Keratinocyte (primary cell): ENCODE measurements around the gene GLRX5. TPM values are rescaled to one million over a fixed set of nuclear protein-coding genes. Genes with fewer than 3 reads are reported as not detected.
A peak's percentile ranks its signal among the peaks of the same experiment; 100 is the strongest.

Experiments
- DNase-seq: peaks from one replicate; pipeline ENCODE4 v3.0.0-alpha.2; 2011; ENCODE audit warnings: low read depth, missing footprints, low spot score
- FAIRE-seq: peaks from 2 replicates; lab custom pipeline; 2011; peaks lifted over from hg19 to GRCh38; lab: Jason Lieb, UNC
- H2AFZ ChIP-seq: 2 replicates; pipeline ENCODE4 v1.6.0; 2012; ENCODE audit warnings: low read length, control low read depth, inconsistent platforms; ENCODE audit not compliant: control insufficient read depth
- H3K27ac ChIP-seq: 2 replicates; pipeline ENCODE4 v1.5.1; 2011; ENCODE audit warnings: low read length; ENCODE audit not compliant: control insufficient read depth, insufficient read depth
- H3K27me3 ChIP-seq: 3 replicates; pipeline ENCODE4 v1.6.0; 2011; ENCODE audit warnings: low read length; ENCODE audit not compliant: control insufficient read depth, insufficient read depth; ENCODE audit errors: extremely low read depth
- H3K36me3 ChIP-seq, 2 experiments: 2 replicates in 1 of 2; 3 replicates in 1 of 2; pipeline ENCODE4 v1.5.1; 2011; ENCODE audit warnings: low read length in 2 of 2, mild to moderate bottlenecking in 1 of 2; ENCODE audit not compliant: control insufficient read depth in 2 of 2, insufficient read depth in 2 of 2; ENCODE audit errors: extremely low read depth in 1 of 2
- H3K4me1 ChIP-seq: 3 replicates; pipeline ENCODE4 v1.5.1; 2011; ENCODE audit warnings: low read length; ENCODE audit not compliant: control insufficient read depth, insufficient read depth; ENCODE audit errors: extremely low read depth
- H3K4me2 ChIP-seq: 3 replicates; pipeline ENCODE4 v1.6.0; 2011; ENCODE audit warnings: low read depth, low read length; ENCODE audit not compliant: control insufficient read depth, insufficient read depth; ENCODE audit errors: extremely low read depth
- H3K4me3 ChIP-seq, 3 experiments: fragments of 200-600 bp in 1 of 3; sonication (generic) in 1 of 3; 2 replicates in 2 of 3; 3 replicates in 1 of 3; pipeline ENCODE4 v1.5.1; 2011 to 2016; ENCODE audit warnings: low read length in 3 of 3, mild to moderate bottlenecking in 3 of 3, control low read depth in 2 of 3, inconsistent platforms in 1 of 3, low read depth in 1 of 3, mixed read lengths in 1 of 3, mixed run types in 1 of 3, moderate library complexity in 1 of 3; ENCODE audit not compliant: control insufficient read depth in 2 of 3, insufficient read depth in 2 of 3; ENCODE audit errors: extremely low read depth in 1 of 3
- H3K79me2 ChIP-seq: 2 replicates; pipeline ENCODE4 v1.6.0; 2012; ENCODE audit warnings: low read length; ENCODE audit not compliant: control insufficient read depth, insufficient read depth
- H3K9ac ChIP-seq: 3 replicates; pipeline ENCODE4 v1.6.0; 2011; ENCODE audit warnings: low read length; ENCODE audit not compliant: control insufficient read depth, insufficient read depth; ENCODE audit errors: extremely low read depth
- H3K9me1 ChIP-seq: 3 replicates; pipeline ENCODE4 v1.6.0; 2011; ENCODE audit warnings: low read length; ENCODE audit not compliant: control insufficient read depth, insufficient read depth; ENCODE audit errors: extremely low read depth
- H3K9me3 ChIP-seq: 2 replicates; pipeline ENCODE4 v1.5.1; 2012; ENCODE audit warnings: low read depth, low read length; ENCODE audit not compliant: control insufficient read depth
- H4K20me1 ChIP-seq: 3 replicates; pipeline ENCODE4 v1.6.0; 2011; ENCODE audit warnings: low read length; ENCODE audit not compliant: control insufficient read depth, insufficient read depth; ENCODE audit errors: extremely low read depth
- CTCF ChIP-seq, 3 experiments: IDR thresholded peaks in 1 of 3; conservative IDR thresholded peaks in 1 of 3; optimal IDR thresholded peaks in 1 of 3; 2 replicates in 2 of 3; 3 replicates in 1 of 3; pipeline versions ENCODE3 to v1.5.1; 2011; ENCODE audit warnings: low read length in 3 of 3, mild to moderate bottlenecking in 3 of 3, moderate library complexity in 2 of 3, control low read depth in 1 of 3, inconsistent platforms in 1 of 3; ENCODE audit not compliant: insufficient read depth in 2 of 3; ENCODE audit errors: extremely low read depth in 1 of 3
- EZH2 ChIP-seq: IDR thresholded peaks from one replicate; pipeline ENCODE4 v1.6.1; 2012; ENCODE audit warnings: inconsistent platforms, mild to moderate bottlenecking, low read length, moderate library complexity
- dilution Hi-C: fragments of 300-500 bp; cut with MboI; formaldehyde crosslinking; loops from one replicate; pipeline ENCODE4 v1.7.0; 2020; ENCODE audit warnings: low sequenced_read_pairs; ENCODE audit not compliant: extremely low pct_ligation_motif_present
- polyA plus RNA-seq, 5 experiments: library from polyadenylated mRNA; depleted of rRNA in 3 of 5; stranded (reverse) in 3 of 5; stranded (forward) in 1 of 5; unstranded in 1 of 5; fragments of >200 nt; gene quantifications; 1 replicate in 1 of 5; 2 replicates in 3 of 5; 3 replicates in 1 of 5; pipeline versions ENCODE4 v1.2.1 to v1.2.3, GENCODE V29; 2011 to 2012; ENCODE audit warnings: missing spikeins in 2 of 5, low read depth in 1 of 5, low replicate concordance in 1 of 5

The GLRX5 gene
- polyA plus RNA-seq, 1 donor (not counting 4 experiments of a cell fraction or from before 2014, with no cell fraction given): 60.9 TPM

GRCh38 chr14:95518045-95518751 is 16.7 kb upstream of the GLRX5 start:
- no peak overlapping the region for H3K9ac ChIP-seq
- no peak for DNase-seq
- no peaks in the 10 kb centered on the region for H3K9me1 ChIP-seq
- dilution Hi-C loops: no loop called here
- no peaks in the 10 kb centered on the region for H3K79me2 ChIP-seq
- no peak overlapping the region for H3K4me3 ChIP-seq
- no peak for TF ChIP-seq EZH2
- no peak for TF ChIP-seq CTCF (optimal IDR thresholded peaks at IDR 0.05 in 1 of 3, IDR thresholded peaks at IDR 0.05 in 1 of 3, conservative IDR thresholded peaks at IDR 0.05 in 1 of 3; ENCODE audit: extremely low read depth in 1 of 3, insufficient read depth in 2 of 3, low read length in 3 of 3)
- H3K9me3 ChIP-seq: no peaks in the 10 kb centered on the region
- H4K20me1 ChIP-seq: peaks cover 3% of the 10 kb centered on the region
- H3K4me1 ChIP-seq: peaks cover 55% of the 10 kb centered on the region
- peak; percentile 41 for FAIRE-seq
- H3K4me2 ChIP-seq: peak overlapping the region; percentile 33
- no peaks in the 10 kb centered on the region for H3K27me3 ChIP-seq
- H3K36me3 ChIP-seq: no peaks in the 10 kb centered on the region
- H3K27ac ChIP-seq: no peak overlapping the region
- H2AFZ ChIP-seq: no peak overlapping the region

DNA sequence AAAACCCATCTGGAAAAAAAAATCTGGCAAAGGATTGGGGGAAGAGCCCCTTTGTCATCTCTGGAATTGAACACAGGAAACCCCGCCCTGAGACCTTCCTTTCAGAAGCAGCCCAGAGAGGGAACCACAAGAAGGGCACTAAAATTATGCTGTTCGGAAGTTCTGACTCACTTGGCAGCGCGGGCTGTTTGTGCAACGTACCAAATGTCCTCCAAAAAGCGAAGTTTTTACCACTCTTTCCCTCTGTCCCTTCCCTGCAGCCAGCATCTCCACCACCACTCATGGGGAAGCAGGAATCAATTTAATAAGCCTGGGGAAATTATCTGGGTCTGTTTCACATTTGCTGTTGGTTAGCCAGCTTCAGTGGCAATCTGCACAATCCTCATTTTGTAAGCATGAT is 15.2 kb upstream of the GLRX5 start:
- peaks cover 67% of the 10 kb centered on the region for H3K4me1 ChIP-seq
- DNase-seq: no peak
- H3K79me2 ChIP-seq: no peaks in the 10 kb centered on the region

More for the DNA sequence above, 15.2 kb upstream of the GLRX5 start:
- Histone ChIP-seq H3K9me1 (no peaks in the 10 kb centered on the region), H3K27me3 (no peaks in the 10 kb centered on the region), H3K9me3 (no peaks in the 10 kb centered on the region), H3K36me3 (no peaks in the 10 kb centered on the region), H3K9ac (no peak overlapping the region), H2AFZ (no peak overlapping the region), H3K4me2 (peak overlapping the region; percentile 60), H3K27ac (peak overlapping the region; percentile 10), H4K20me1 (no peaks in the 10 kb centered on the region), H3K4me3 (peak overlapping the region in 1 of 3 experiments; percentile 16)
- TF ChIP-seq CTCF (optimal IDR thresholded peaks at IDR 0.05 in 1 of 3, IDR thresholded peaks at IDR 0.05 in 1 of 3, conservative IDR thresholded peaks at IDR 0.05 in 1 of 3; ENCODE audit: extremely low read depth in 1 of 3, insufficient read depth in 2 of 3, low read length in 3 of 3) (no peak), EZH2 (no peak)
- dilution Hi-C loops: no loop called here
- FAIRE-seq: peak; percentile 66
